GM19468 (cell line): Measurements from ENCODE around the gene PTPRG.
"Not testable (repeated sequence)": the region's sequence is repeated elsewhere in the genome, so short reads cannot be mapped to it uniquely, and the experiment has no call there.

Experiments used
- ATAC-seq: cut with Tn5 transposase; IDR thresholded peaks from one replicate; pipeline ENCODE4 v1.9.1; 2021; ENCODE audit warnings: mild to moderate bottlenecking, moderate library complexity, moderate number of reproducible peaks; ENCODE audit not compliant: unreplicated experiment; ENCODE audit errors: extremely low read depth

PTPRG gene

GRCh38 chr3:61561374-61562041 is at the start of gene PTPRG:
TSS of gene PTPRG (plus strand) at chr3:61561571. CDS start at chr3:61562288, 717 bp downstream.
- peak; percentile 13 for ATAC-seq

GRCh38 chr3:61518590-61518989 is 42.8 kb upstream of the PTPRG start:
- no peak for ATAC-seq

- peak; percentile 82 for ATAC-seq
These were observed 40.3 kb upstream of the PTPRG start for GRCh38 chr3:61520966-61521628.

GRCh38 chr3:61522060-61522459 is 39.3 kb upstream of the PTPRG start:
- ATAC-seq = no peak

DNA sequence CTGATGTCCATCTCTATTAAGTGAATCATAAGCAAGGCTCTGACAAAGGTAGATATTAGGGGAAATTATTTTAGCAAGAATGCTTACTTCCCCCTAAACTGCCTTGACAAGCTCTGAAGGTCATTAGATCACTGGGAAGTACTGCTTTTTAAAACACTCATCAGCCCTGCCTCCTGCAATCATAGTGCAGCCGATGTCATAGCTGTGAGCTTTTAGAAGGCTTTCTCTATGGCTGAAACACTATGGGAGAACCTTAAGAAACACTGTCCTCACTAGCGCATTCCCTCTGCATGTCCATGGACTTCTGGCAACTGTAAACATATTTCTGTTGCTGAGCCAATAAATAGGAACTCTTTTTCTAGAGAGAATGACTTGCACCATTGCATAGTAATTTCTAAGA is 38.7 kb upstream of the PTPRG start:
- no peak for ATAC-seq

- ATAC-seq = no peak
These were observed 36.4 kb upstream of the PTPRG start for GRCh38 chr3:61524933-61525332.

GRCh38 chr3:61526308-61526707 is 35.1 kb upstream of the PTPRG start:
- ATAC-seq = no peak

- no peak for ATAC-seq
These were observed 34.4 kb upstream of the PTPRG start for GRCh38 chr3:61527011-61527410.

- no peak for ATAC-seq
These were observed 31.0 kb upstream of the PTPRG start for GRCh38 chr3:61530355-61530754.

- ATAC-seq = no peak
These were observed 29.8 kb upstream of the PTPRG start for GRCh38 chr3:61531528-61531927.

- ATAC-seq = no peak
These were observed 28.5 kb upstream of the PTPRG start for GRCh38 chr3:61532739-61533500.

DNA sequence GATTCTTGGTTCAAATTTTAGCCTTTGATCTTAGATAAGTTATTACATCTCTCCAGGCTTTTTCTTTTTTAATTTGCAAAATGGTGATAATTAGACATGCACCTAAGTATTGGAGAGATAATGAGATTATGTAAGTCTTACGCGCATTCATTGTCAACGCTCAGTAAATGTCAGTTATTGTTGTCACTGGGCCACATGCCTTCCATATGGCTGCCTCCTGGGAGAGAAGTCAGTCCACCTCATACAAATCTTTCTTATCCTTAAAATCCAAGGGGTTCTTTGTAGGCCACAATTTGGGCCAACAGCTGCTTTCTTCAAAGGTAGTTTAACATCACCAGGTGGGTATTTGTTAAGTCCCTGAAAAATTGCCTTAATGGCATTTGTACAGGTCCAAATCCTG is 25.5 kb upstream of the PTPRG start:
- no peak for ATAC-seq

GRCh38 chr3:61537366-61537765 is 24.0 kb upstream of the PTPRG start:
- no peak for ATAC-seq

- no peak for ATAC-seq
These were observed 22.9 kb upstream of the PTPRG start for GRCh38 chr3:61538486-61538885.

DNA sequence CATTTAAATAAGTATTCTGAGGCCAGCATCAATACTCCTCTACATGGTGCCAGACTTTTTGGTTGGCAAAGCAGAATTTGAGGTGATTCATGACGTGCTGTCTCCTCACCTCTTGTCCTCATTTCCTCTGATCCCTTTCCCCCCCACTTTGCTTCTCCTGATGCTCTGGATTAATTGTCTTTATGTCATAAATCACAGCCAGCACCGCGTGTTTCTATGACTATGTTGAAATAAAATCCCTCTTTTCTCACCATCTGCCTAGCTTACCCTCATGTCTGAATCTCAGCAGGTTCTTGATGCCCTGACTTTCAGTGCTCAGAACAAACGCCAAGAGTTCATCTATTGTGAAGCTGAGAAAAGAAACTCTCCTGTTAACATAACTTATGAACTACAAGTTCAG is 19.7 kb upstream of the PTPRG start:
- ATAC-seq = no peak

DNA sequence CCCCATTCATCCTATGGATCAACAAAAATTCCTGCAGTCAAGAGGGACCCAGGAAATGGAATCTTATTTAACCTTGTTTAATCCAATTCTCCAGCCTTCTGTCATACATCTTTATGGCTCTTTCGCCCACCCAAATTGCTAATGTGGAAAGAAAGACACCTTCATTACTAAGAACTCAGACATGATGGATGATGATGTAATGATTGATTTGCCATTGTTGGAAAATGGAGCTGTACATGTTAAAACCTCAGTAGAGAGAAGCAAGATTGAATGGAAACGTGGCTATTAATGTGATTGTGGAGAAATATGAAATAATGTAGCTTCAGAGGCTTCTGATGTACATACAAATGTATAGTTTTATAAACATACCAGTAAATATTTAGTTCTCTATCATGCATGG is 15.7 kb upstream of the PTPRG start:
- ATAC-seq = no peak

DNA sequence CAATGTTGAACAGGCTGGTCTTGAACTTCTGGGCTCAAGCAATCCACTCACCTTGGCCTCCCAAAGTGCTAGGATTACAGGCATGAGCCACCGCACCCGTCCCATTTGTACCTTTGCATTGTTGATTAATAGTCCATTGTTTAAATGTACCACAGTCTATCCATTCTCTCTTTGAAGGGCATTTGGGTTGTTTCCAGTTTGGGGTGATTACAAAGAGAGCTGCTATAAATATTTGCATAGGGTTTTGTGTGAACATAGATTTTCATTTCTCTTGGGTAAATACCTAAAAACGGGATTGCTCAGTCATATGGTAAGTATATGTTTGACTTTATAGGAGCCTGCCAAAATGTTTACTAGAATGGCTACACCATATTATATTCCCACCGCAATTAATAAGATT is 13.7 kb upstream of the PTPRG start:
- no peak for ATAC-seq

DNA sequence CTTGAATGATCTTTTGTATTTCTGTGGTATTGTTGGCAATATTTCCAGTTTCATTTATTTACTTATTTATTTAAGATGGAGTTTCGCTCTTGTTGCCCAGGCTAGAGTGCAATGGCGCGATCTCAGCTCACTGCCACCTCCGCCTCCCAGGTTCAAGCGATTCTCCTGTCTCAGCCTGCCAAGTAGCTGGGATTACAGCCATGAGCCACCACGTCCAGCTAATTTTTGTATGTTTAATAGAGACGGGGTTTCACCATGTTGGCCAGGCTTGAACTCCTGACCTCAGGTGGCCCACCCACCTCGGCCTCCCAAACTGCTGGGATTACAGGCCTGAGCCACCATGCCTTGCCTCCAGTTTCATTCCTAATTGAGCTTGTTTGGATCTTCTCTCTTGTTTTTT is 8.7 kb upstream of the PTPRG start:
- not testable (repeated sequence) for ATAC-seq

GRCh38 chr3:61559136-61559731 is 2.1 kb upstream of the PTPRG start:
- no peak for ATAC-seq

GRCh38 chr3:61560517-61561373 is 626 bp upstream of the PTPRG start:
- ATAC-seq = no peak
